Right lobe of liver (tissue), 6 donors: Measurements from ENCODE around the gene GLIPR1. TPM values are rescaled to one million over a fixed set of nuclear protein-coding genes. Genes with fewer than 3 reads are reported as not detected.
A peak's percentile ranks its signal among the peaks of the same experiment; 100 is the strongest.

ENCODE experiments used
- ATAC-seq, 4 donors: fragments of 200-7000 bp; cut with Tn5 transposase; one replicate each; pipeline ENCODE4 v1.9.1; 2020; ENCODE audit warnings: mild to moderate bottlenecking in 4 of 4, moderate library complexity in 4 of 4
- DNase-seq, 3 donors: peaks; one replicate each; pipeline ENCODE4 v3.0.0-alpha.2; 2020
- H3K27ac ChIP-seq, 3 donors: fragments of 200-600 bp; one replicate each; pipeline ENCODE4 v1.8.0; 2022
- H3K27me3 ChIP-seq, 2 donors: fragments of 200-600 bp; one replicate each; pipeline ENCODE4 v1.8.0; 2022
- H3K36me3 ChIP-seq, 4 donors: fragments of 200-600 bp; sonication (generic) in 1 of 4; one replicate each; pipeline versions ENCODE4 v1.5.1 to v1.8.0; 2017 to 2022; ENCODE audit warnings: control low read depth in 1 of 4
- H3K4me1 ChIP-seq, 4 donors: fragments of 200-600 bp; sonication (generic) in 1 of 4; one replicate each; pipeline versions ENCODE4 v1.5.1 to v1.8.0; 2017 to 2022; ENCODE audit warnings: control low read depth in 1 of 4
- H3K4me3 ChIP-seq, 3 donors: fragments of 200-600 bp; one replicate each; pipeline ENCODE4 v1.8.0; 2022
- H3K9me3 ChIP-seq, 4 donors: fragments of 200-600 bp; sonication (generic) in 1 of 4; one replicate each; pipeline versions ENCODE4 v1.5.1 to v1.8.0; 2017 to 2022; ENCODE audit warnings: control low read depth in 1 of 4
- CTCF ChIP-seq, 4 donors: fragments of 200-600 bp in 3 of 4; fragments of 450-650 bp in 1 of 4; IDR thresholded peaks; one replicate each; pipeline versions ENCODE4 v1.5.1 to v1.8.0; 2016 to 2022; ENCODE audit warnings: antibody characterized with exemption in 4 of 4, mild to moderate bottlenecking in 2 of 4
- POLR2A ChIP-seq: fragments of 450-650 bp; IDR thresholded peaks from one replicate; pipeline ENCODE4 v1.6.1; 2017; ENCODE audit warnings: antibody characterized with exemption, mild to moderate bottlenecking
- WGBS: methylation state at CpG from one replicate; pipeline ENCODE4 v1.1.6; 2018; ENCODE audit warnings: low coverage, low lambda C conversion rate; ENCODE audit not compliant: insufficient coverage; ENCODE audit errors: missing lambda C conversion rate; 5-methylcytosine and 5-hydroxymethylcytosine counted together
- intact Hi-C, 2 donors: fragments of 100-400 bp; cut with DNase I; formaldehyde crosslinking; loops; one replicate each; pipeline versions ENCODE4 v1.11.2 to v1.14.1; 2022
- total RNA-seq, 6 experiments: library from RNA; depleted of rRNA in 2 of 6; stranded (reverse); fragments of >200 nt in 2 of 6; fragmentation: NEBNext Ultra II Directional in 3 of 6; extraction: Animal tissue kit (Norgen Biotek cat#: 25700) in 3 of 6; gene quantifications; one replicate each; pipeline versions ENCODE4 v1.1.0 to v1.2.4, GENCODE V29; 2016 to 2023
- donor health status: DM: no; HTN: yes; CAD: no.
- donor health status: DM: no; HTN: no; CAD: no.
- donor health status: DM: no; HTN: no; CAD: no.
- donor health status: DM: no; HTN: yes; CAD: no.
- donor health status: DM: no; HTN: yes; CAD: no.

GLIPR1 gene
- total RNA-seq, 6 experiments from 2014 or later = 3.4 to 16.2 (median 4.0) TPM

- DNase-seq = no peak
- intact Hi-C loops = loop anchor here (10.0 kb wide), 1 partner anchor 508 kb away; the partner anchor contains the start of gene PHLDA1 (in 2 of the 2)
These were observed 46.3 kb downstream of the GLIPR1 start for GRCh38 chr12:75526655-75527511.

GRCh38 chr12:75528272-75528671 lies 47.7 kb downstream of the GLIPR1 start:
- Histone ChIP-seq H3K36me3 (no peaks in the 10 kb centered on the region), H3K4me3 (no peak overlapping the region), H3K9me3 (no peaks in the 10 kb centered on the region), H3K27ac (no peak overlapping the region), H3K4me1 (no peaks in the 10 kb centered on the region), H3K27me3 (no peaks in the 10 kb centered on the region)
- no peak for DNase-seq
- no peak for ATAC-seq
- intact Hi-C loops = loop anchor here (10.0 kb wide), 1 partner anchor 507 kb away; the partner anchor contains the start of gene PHLDA1 (in 2 of the 2)
- 67% methylated on average over 1 of the region's 2 CpGs for WGBS
- no peak for TF ChIP-seq CTCF (IDR thresholded peaks at IDR 0.05)
- no peak for TF ChIP-seq POLR2A

More at GRCh38 chr12:75526655-75527511, 46.3 kb downstream of the GLIPR1 start:
- Histone ChIP-seq H3K36me3 (no peaks in the 10 kb centered on the region), H3K27ac (no peak overlapping the region), H3K4me1 (no peaks in the 10 kb centered on the region), H3K9me3 (no peaks in the 10 kb centered on the region), H3K27me3 (no peaks in the 10 kb centered on the region), H3K4me3 (no peak overlapping the region)
- ATAC-seq = peak; percentile 62 to 81 (median 71)
- 6% methylated on average over 3 of the region's 4 CpGs for WGBS
- TF ChIP-seq CTCF (IDR thresholded peaks at IDR 0.05) = peak; percentile 61 to 77 (median 73)
- no peak for TF ChIP-seq POLR2A

- Histone ChIP-seq H3K4me3 (no peak overlapping the region), H3K9me3 (no peaks in the 10 kb centered on the region), H3K27me3 (no peaks in the 10 kb centered on the region), H3K4me1 (no peaks in the 10 kb centered on the region), H3K27ac (no peak overlapping the region), H3K36me3 (no peaks in the 10 kb centered on the region)
- DNase-seq (no peak), ATAC-seq (no peak)
- intact Hi-C loops = loop anchor here (10.0 kb wide), 1 partner anchor 506 kb away; the partner anchor contains the start of gene PHLDA1 (in 2 of the 2)
- WGBS = 80% methylated on average over 2 of the region's 2 CpGs
- TF ChIP-seq CTCF (IDR thresholded peaks at IDR 0.05) (no peak), POLR2A (no peak)
These were observed 48.1 kb downstream of the GLIPR1 start for GRCh38 chr12:75528692-75529091.

- intact Hi-C loops = loop anchor here (10.0 kb wide), 1 partner anchor 505 kb away; the partner anchor contains the start of gene PHLDA1 (in 2 of the 2)
- ATAC-seq = no peak
- WGBS = 75% methylated on average over 1 of the region's 1 CpG
These were observed 48.8 kb downstream of the GLIPR1 start for GRCh38 chr12:75529316-75529715.

More at GRCh38 chr12:75529316-75529715, 48.8 kb downstream of the GLIPR1 start:
- Histone ChIP-seq H3K4me1 (no peaks in the 10 kb centered on the region), H3K27ac (no peak overlapping the region), H3K36me3 (no peaks in the 10 kb centered on the region), H3K27me3 (no peaks in the 10 kb centered on the region), H3K9me3 (no peaks in the 10 kb centered on the region), H3K4me3 (no peak overlapping the region)
- no peak for DNase-seq
- TF ChIP-seq CTCF (IDR thresholded peaks at IDR 0.05) (no peak), POLR2A (no peak)
